ENCODE measurements around the gene NBPF1.
"Not testable (repeated sequence)": the region's sequence is repeated elsewhere in the genome, so short reads cannot be mapped to it uniquely, and the experiment has no call there.

NBPF1 gene

GRCh38 chr1:16641159-16641975 is 28.0 kb upstream of the NBPF1 start:
- not testable (repeated sequence) for DNase-seq

- not testable (repeated sequence) for DNase-seq
Measured at GRCh38 chr1:16639091-16640031, 26.0 kb upstream of the NBPF1 start.

- DNase-seq, result not testable (repeated sequence)
Measured at GRCh38 chr1:16637941-16638778, 24.8 kb upstream of the NBPF1 start.

GRCh38 chr1:16636551-16637195 is 23.3 kb upstream of the NBPF1 start:
- not testable (repeated sequence) for DNase-seq

GRCh38 chr1:16635959-16636358 is 22.6 kb upstream of the NBPF1 start:
- DNase-seq, result not testable (repeated sequence)

- not testable (repeated sequence) for DNase-seq
Measured at GRCh38 chr1:16633540-16634282, 20.3 kb upstream of the NBPF1 start.

- DNase-seq, result not testable (repeated sequence)
Measured at GRCh38 chr1:16632044-16632850, 18.9 kb upstream of the NBPF1 start.

GRCh38 chr1:16631248-16632043 is 18.1 kb upstream of the NBPF1 start:
- no peak for DNase-seq

GRCh38 chr1:16630661-16631247 is 17.4 kb upstream of the NBPF1 start:
- DNase-seq, result no peak

- not testable (repeated sequence) for DNase-seq
Measured at GRCh38 chr1:16629916-16630530, 16.7 kb upstream of the NBPF1 start.

GRCh38 chr1:16628361-16629111 is 15.2 kb upstream of the NBPF1 start:
- no peak for DNase-seq

- DNase-seq, result not testable (repeated sequence)
Measured at GRCh38 chr1:16626409-16626983, 13.1 kb upstream of the NBPF1 start.

GRCh38 chr1:16625497-16626408 is 12.4 kb upstream of the NBPF1 start:
- no peak for DNase-seq

- DNase-seq, result not testable (repeated sequence)
Measured at GRCh38 chr1:16623812-16624719, 10.7 kb upstream of the NBPF1 start.

- DNase-seq, result not testable (repeated sequence)
Measured at GRCh38 chr1:16623337-16623736, 10.0 kb upstream of the NBPF1 start.

All from Kasumi-1 (cell line).